ENCODE results near the gene PDHX.

GRCh38 chr11:35015621-35016387 lies 99.4 kb downstream of the PDHX start:
- TF ChIP-seq CTCF (IDR thresholded peaks at IDR 0.05) (no peak), POLR2A (IDR thresholded peaks at IDR 0.05) (no peak)

All from heart left ventricle (tissue), 13 donors.